GM18868 (cell line): Measurements from ENCODE around the gene TMSB15C.

Source experiments
- ATAC-seq: cut with Tn5 transposase; IDR thresholded peaks from one replicate; pipeline ENCODE4 v1.9.1; 2021; ENCODE audit warnings: mild to moderate bottlenecking, moderate library complexity; ENCODE audit not compliant: unreplicated experiment

The TMSB15C gene

GRCh38 chrX:104047171-104047570 lies 28.9 kb downstream of the TMSB15C start:
- ATAC-seq, result no peak

- no peak for ATAC-seq
These were observed 30.4 kb downstream of the TMSB15C start for GRCh38 chrX:104045642-104046041.

GRCh38 chrX:104041003-104041402 lies 35.0 kb downstream of the TMSB15C start:
- ATAC-seq, result no peak

- no peak for ATAC-seq
These were observed 36.1 kb downstream of the TMSB15C start, which contains the start of gene H2BW2 for GRCh38 chrX:104039689-104040505. Gene H2BW2, plus strand, starts transcription at chrX:104039956. Its CDS starts 39 bp downstream, at chrX:104039995.
